Measurements from ENCODE around the gene TMEM130. TPM values are rescaled to one million over a fixed set of nuclear protein-coding genes. Genes with fewer than 3 reads are reported as not detected.

The TMEM130 gene
- polyA plus RNA-seq, 1 donor from 2014 or later, result 12.3 TPM

DNA sequence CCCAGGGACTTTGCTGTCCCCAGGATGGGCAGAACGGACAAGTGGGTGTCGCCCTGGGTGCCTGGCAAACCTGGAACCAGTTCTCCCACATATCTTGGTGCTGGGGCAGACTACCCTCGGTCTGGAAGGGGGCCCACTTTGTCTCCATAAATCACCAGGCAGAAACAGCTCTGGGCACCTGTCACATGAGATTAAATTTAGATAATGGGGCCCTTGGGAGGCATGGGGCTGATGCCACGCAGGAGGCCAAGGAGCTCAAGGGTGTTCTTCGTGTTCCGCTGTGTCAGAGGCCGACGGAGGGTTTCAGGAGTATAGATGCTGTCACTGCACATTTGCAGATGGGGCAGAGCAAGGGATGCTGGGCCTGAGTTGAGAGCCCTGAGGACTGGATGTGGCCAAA lies 72.7 kb downstream of the TMEM130 start:
- Histone ChIP-seq H3F3A (ENCODE audit: insufficient read depth, low read length, poor library complexity, severe bottlenecking) (no peaks in the 10 kb centered on the region), H3K4me2 (ENCODE audit: low read length) (no peak overlapping the region), H3K9ac (ENCODE audit: low read length) (no peak overlapping the region), H3K36me3 (ENCODE audit: insufficient read depth, low read length) (no peaks in the 10 kb centered on the region), H3K9me2 (ENCODE audit: insufficient read depth, low read length) (no peaks in the 10 kb centered on the region), H3K27me3 (ENCODE audit: insufficient read depth, low read depth, low read length) (no peaks in the 10 kb centered on the region), H3K79me2 (replicated peaks; ENCODE audit: insufficient read depth, low read length) (no peaks in the 10 kb centered on the region), H3K4me3 (ENCODE audit: low read length) (no peak overlapping the region), H3K27ac (ENCODE audit: low read length) (no peak overlapping the region), H4K20me1 (ENCODE audit: insufficient read depth) (no peaks in the 10 kb centered on the region), H2AFZ (ENCODE audit: low read depth, low read length) (no peak overlapping the region), H3K9me3 (ENCODE audit: low read length) (no peaks in the 10 kb centered on the region)
- TF ChIP-seq TAF1 (IDR thresholded peaks at IDR 0.05; ENCODE audit: low read depth) (no peak), RAD21 (conservative IDR thresholded peaks at IDR 0.05) (no peak), EP300 (conservative IDR thresholded peaks at IDR 0.05; ENCODE audit: poor library complexity, severe bottlenecking) (no peak), POLR2AphosphoS5 (IDR thresholded peaks at IDR 0.05) (no peak), EZH2 (IDR thresholded peaks at IDR 0.05; ENCODE audit: borderline replicate concordance, insufficient read depth, low read length, poor library complexity, severe bottlenecking) (no peak), SMC3 (conservative IDR thresholded peaks at IDR 0.05; ENCODE audit: poor library complexity) (no peak), MXI1 (conservative IDR thresholded peaks at IDR 0.05; ENCODE audit: poor library complexity, severe bottlenecking) (no peak)
- TF ChIP-seq, protein P1, sequence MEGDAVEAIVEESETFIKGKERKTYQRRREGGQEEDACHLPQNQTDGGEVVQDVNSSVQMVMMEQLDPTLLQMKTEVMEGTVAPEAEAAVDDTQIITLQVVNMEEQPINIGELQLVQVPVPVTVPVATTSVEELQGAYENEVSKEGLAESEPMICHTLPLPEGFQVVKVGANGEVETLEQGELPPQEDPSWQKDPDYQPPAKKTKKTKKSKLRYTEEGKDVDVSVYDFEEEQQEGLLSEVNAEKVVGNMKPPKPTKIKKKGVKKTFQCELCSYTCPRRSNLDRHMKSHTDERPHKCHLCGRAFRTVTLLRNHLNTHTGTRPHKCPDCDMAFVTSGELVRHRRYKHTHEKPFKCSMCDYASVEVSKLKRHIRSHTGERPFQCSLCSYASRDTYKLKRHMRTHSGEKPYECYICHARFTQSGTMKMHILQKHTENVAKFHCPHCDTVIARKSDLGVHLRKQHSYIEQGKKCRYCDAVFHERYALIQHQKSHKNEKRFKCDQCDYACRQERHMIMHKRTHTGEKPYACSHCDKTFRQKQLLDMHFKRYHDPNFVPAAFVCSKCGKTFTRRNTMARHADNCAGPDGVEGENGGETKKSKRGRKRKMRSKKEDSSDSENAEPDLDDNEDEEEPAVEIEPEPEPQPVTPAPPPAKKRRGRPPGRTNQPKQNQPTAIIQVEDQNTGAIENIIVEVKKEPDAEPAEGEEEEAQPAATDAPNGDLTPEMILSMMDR (IDR thresholded peaks at IDR 0.05; ENCODE audit: poor library complexity, severe bottlenecking), result no peak
- TF ChIP-seq, protein P2, sequence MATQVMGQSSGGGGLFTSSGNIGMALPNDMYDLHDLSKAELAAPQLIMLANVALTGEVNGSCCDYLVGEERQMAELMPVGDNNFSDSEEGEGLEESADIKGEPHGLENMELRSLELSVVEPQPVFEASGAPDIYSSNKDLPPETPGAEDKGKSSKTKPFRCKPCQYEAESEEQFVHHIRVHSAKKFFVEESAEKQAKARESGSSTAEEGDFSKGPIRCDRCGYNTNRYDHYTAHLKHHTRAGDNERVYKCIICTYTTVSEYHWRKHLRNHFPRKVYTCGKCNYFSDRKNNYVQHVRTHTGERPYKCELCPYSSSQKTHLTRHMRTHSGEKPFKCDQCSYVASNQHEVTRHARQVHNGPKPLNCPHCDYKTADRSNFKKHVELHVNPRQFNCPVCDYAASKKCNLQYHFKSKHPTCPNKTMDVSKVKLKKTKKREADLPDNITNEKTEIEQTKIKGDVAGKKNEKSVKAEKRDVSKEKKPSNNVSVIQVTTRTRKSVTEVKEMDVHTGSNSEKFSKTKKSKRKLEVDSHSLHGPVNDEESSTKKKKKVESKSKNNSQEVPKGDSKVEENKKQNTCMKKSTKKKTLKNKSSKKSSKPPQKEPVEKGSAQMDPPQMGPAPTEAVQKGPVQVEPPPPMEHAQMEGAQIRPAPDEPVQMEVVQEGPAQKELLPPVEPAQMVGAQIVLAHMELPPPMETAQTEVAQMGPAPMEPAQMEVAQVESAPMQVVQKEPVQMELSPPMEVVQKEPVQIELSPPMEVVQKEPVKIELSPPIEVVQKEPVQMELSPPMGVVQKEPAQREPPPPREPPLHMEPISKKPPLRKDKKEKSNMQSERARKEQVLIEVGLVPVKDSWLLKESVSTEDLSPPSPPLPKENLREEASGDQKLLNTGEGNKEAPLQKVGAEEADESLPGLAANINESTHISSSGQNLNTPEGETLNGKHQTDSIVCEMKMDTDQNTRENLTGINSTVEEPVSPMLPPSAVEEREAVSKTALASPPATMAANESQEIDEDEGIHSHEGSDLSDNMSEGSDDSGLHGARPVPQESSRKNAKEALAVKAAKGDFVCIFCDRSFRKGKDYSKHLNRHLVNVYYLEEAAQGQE (IDR thresholded peaks at IDR 0.05; ENCODE audit: borderline replicate concordance), result no peak

Small RNA genes within 50 kb of the gene (small RNA-seq; reads per million reads assigned to genes)
- gene MIR3609, result 114 to 264 (median 227) reads per million in 3 experiments

Other genes with a start within 250 kb of the TMEM130 start
- 12.9 and 16.6 TPM in 2 replicates for gene TRRAP, start 8.5 kb upstream of the TMEM130 start, polyA plus RNA-seq

All from neural cell (in vitro differentiated cells).